ENCODE measurements around the gene KRR1.

The KRR1 gene

GRCh38 chr12:75511116-75512048 is at the start of gene KRR1:
KRR1 (minus strand) TSS chr12:75511609; CDS start chr12:75511597, 12 bp downstream.
- peak; percentile 93 to 94 for DNase-seq

DNA sequence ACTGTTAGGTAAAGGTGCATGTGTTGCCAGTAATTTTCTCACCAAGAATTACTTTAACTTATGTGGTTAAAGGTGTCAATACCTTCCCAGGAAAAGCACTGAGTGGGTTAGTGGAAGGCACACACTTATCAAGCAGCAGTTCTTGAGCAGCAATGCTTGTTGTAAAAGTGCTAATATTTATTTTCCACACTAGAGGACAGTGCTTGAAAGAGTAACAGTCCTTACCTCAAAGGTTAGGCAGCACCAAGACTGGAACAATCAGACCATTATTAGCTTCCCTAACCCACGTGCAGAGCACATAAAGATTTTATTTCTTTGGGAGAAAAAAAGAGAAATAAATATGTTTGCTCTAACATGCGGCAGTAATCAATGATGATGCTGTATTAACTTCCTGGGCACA is 48.8 kb upstream of the KRR1 start:
- DNase-seq: no peak

GRCh38 chr12:75558287-75558686 is 46.9 kb upstream of the KRR1 start:
- DNase-seq: no peak

GRCh38 chr12:75556311-75556899 is 45.0 kb upstream of the KRR1 start:
- no peak for DNase-seq

DNA sequence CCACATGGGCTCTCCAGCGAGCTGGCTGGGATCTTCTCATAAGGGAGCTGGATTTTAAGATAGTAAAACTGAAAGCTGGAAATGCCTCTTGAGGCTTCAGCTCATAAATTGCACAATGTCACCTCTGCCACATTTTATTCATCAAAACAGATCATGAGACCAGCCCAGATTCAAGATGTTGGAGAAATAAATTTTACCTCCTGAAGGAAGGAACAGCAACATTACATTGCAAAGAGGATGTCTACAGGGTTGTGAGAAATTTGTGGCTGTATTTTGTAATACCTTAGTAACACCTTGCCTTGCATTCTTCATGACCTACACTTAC is 43.1 kb upstream of the KRR1 start:
- no peak for DNase-seq

GRCh38 chr12:75553836-75554555 is 42.6 kb upstream of the KRR1 start:
- no peak for DNase-seq

- DNase-seq: no peak
These were observed 42.0 kb upstream of the KRR1 start for GRCh38 chr12:75553398-75553797.

GRCh38 chr12:75551477-75551876 is 40.1 kb upstream of the KRR1 start:
- no peak for DNase-seq

- no peak for DNase-seq
These were observed 39.2 kb upstream of the KRR1 start for GRCh38 chr12:75550401-75551240.

- no peak for DNase-seq
These were observed 38.6 kb upstream of the KRR1 start for GRCh38 chr12:75549989-75550388.

DNA sequence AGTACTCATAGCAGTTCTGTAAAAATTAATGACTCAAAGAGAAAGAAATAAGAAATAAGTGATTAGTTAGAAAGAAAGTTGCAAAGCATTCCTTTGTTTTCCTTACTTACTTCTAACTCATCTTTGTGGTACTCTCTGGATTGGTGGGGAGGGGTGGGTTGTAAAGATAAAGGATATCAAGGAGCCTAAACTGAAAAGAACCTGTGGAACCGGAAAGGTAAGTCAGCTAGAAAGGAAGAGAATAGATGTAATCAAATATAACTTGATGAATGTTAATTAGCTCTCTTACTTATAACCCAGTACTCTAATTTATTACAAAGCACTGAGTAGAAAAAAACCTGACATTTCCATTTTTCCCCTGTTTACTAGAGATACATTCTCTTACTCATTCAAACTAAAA is 37.5 kb upstream of the KRR1 start:
- no peak for DNase-seq

GRCh38 chr12:75545636-75546035 is 34.2 kb upstream of the KRR1 start:
- no peak for DNase-seq

- no peak for DNase-seq
These were observed 32.1 kb upstream of the KRR1 start for GRCh38 chr12:75543529-75543928.

GRCh38 chr12:75542942-75543341 is 31.5 kb upstream of the KRR1 start:
- DNase-seq: no peak

DNA sequence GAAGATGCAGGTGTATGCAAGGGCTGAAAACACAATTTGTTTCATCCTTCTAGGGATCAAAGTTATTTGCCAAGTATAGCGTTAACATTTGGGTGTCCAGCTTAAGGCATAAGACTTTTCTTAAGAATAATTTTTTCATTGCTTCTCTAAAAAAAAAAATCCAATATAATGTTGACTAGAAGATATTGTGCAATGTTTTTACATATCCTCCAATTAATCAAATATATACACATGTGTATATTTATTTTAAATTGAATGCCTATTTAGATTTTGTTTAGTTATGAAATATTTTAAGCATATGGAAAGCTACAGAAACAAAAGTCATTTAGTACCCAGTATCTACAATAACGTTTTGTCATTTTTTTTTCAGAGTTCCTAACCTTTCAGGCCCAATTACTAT is 28.5 kb upstream of the KRR1 start:
- DNase-seq: no peak

DNA sequence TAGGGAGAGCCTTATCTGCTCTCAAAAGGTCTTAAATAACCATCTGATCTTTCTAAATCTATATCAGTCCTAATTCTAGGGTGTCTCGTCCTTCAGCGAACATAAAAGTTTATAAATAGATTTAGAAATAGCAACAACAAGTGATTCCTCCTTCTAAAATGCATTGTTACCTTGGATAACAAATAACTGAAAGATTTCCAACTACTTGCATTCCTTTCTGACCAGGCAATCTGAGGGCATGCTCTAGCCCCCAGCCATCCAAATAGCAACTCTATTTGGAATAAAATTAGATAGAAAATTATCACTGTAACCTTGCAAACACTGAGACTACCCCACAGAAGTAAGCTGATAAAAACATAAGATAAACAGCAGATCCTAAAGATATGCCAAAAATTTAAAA is 21.8 kb upstream of the KRR1 start:
- DNase-seq: no peak

DNA sequence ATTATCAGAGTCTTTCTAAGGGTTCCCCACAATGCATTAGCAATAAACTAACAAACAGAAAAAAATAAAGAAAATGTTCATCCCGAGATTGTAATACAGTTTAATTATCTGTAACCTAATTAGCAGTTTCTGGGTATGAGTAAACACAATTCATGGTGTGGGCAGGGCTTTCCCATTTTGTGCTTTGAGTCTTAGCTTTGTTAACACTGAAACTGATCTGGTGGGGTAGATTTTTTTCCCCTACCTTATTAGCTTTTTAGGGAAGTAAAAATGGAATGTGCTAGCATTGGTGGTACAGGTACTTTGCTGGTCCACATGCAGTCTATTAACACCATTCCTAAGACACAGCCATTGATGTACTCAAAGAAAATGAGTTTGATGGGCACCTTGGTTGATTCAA is 18.4 kb upstream of the KRR1 start:
- no peak for DNase-seq

DNA sequence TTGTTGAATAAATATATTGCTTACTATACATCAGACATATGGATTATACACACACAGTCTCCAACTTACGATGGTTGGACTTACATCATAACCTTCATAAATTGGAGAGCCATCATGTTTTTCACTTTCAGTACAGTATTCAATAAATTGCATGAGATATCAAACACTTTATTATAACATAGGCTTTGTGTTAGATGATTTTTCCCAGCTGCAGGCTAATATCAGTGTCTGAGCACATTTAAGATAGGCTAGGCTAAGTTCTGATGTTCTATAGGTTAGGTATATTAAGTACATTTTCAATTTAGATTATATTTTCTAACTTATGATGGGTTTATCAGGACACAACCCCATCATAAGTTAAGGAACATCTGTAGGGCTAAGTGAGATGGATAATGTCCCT is 17.9 kb upstream of the KRR1 start:
- DNase-seq: no peak

- no peak for DNase-seq
These were observed 17.3 kb upstream of the KRR1 start for GRCh38 chr12:75528692-75529091.

GRCh38 chr12:75528272-75528671 is 16.9 kb upstream of the KRR1 start:
- DNase-seq: no peak

GRCh38 chr12:75526655-75527511 is 15.5 kb upstream of the KRR1 start:
- DNase-seq: peak; percentile 52 to 58

DNA sequence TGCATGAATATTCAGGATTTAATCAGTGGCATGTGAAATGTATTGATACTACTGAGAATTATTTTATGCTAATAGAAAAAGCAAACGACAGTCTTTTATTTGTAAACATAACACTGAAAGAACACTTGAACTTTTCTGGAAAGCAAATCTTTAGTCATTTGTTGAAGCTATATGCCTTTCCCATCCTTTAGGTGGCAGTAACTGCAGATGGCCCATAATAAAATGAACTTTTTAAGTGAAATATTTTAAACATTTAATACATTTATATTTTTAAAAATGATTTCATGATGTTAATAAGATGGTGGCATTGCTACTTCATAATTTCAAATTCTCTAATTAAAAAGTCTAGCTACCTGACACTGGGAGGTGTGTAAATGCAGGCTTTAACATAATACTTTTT is 13.9 kb upstream of the KRR1 start:
- DNase-seq: no peak
